LNCaP clone FGC (cell line): ENCODE results near the gene LCMT1.
"Not testable (repeated sequence)": the region's sequence is repeated elsewhere in the genome, so short reads cannot be mapped to it uniquely, and the experiment has no call there.

ENCODE experiments used
- DNase-seq: peaks from one replicate; pipeline ENCODE4 v3.0.0-alpha.2; 2011; ENCODE audit warnings: low read depth
- H3K4me3 ChIP-seq: 2 replicates; pipeline ENCODE4 v1.5.1; 2011; ENCODE audit warnings: mild to moderate bottlenecking, low read depth, low read length, control low read depth
- CTCF ChIP-seq: IDR thresholded peaks from 2 replicates; pipeline ENCODE4 v1.5.1; 2012; ENCODE audit warnings: mild to moderate bottlenecking; ENCODE audit not compliant: control insufficient read depth, insufficient read depth; ENCODE audit errors: extremely low read depth

Gene LCMT1

GRCh38 chr16:25126820-25127232, 15.3 kb downstream of the LCMT1 start:
- peak; percentile 80 for TF ChIP-seq CTCF
- H3K4me3 ChIP-seq = no peak overlapping the region
- peak; percentile 22 for DNase-seq

- not testable (repeated sequence) for DNase-seq, H3K4me3 ChIP-seq
Measured at GRCh38 chr16:25132751-25133150, 21.2 kb downstream of the LCMT1 start.

- no peak overlapping the region for H3K4me3 ChIP-seq
- TF ChIP-seq CTCF = no peak
- no peak for DNase-seq
Measured at GRCh38 chr16:25134166-25134700, 22.7 kb downstream of the LCMT1 start.

- DNase-seq = peak; percentile 87
- peak; percentile 66 for TF ChIP-seq CTCF
- peak overlapping the region; percentile 28; the same call in 1 of the 2 replicates for H3K4me3 ChIP-seq
Measured at GRCh38 chr16:25135254-25135878, 23.8 kb downstream of the LCMT1 start.

- H3K4me3 ChIP-seq = no peak overlapping the region
- TF ChIP-seq CTCF = no peak
- no peak for DNase-seq
Measured at GRCh38 chr16:25138130-25138529, 26.6 kb downstream of the LCMT1 start.

GRCh38 chr16:25140459-25140858, 28.9 kb downstream of the LCMT1 start:
- DNase-seq = no peak
- TF ChIP-seq CTCF = no peak
- H3K4me3 ChIP-seq = no peak overlapping the region

- no peak overlapping the region for H3K4me3 ChIP-seq
- no peak for TF ChIP-seq CTCF
- DNase-seq = no peak
Measured at GRCh38 chr16:25141648-25142047, 30.1 kb downstream of the LCMT1 start.
